HEK293T (cell line): ENCODE data around the gene FOXQ1.
A peak's percentile ranks its signal among the peaks of the same experiment; 100 is the strongest.

Experiments used
- CTCF ChIA-PET: fragments of 350-600 bp; formaldehyde crosslinking; extraction: SDS; loops from one replicate; lab custom pipeline; 2021; ENCODE audit warnings: antibody characterized with exemption, inconsistent platforms; lab: Yijun Ruan, JAX
- POLR2A ChIA-PET: fragments of 350-600 bp; formaldehyde crosslinking; extraction: SDS; loops from one replicate; lab custom pipeline; 2020; ENCODE audit warnings: antibody characterized with exemption, inconsistent platforms; lab: Yijun Ruan, JAX
- DNase-seq: peaks from one replicate; pipeline ENCODE4 v3.0.0; 2012; ENCODE audit warnings: mixed read lengths; ENCODE audit errors: extremely low spot score
- ARNT ChIP-seq: fragments of 450-650 bp; IDR thresholded peaks from 2 replicates; pipeline ENCODE4 v1.6.1; 2017; ENCODE audit warnings: mild to moderate bottlenecking
- BHLHE40 ChIP-seq: fragments of 450-650 bp; IDR thresholded peaks from 2 replicates; pipeline ENCODE4 v1.6.1; 2016; ENCODE audit warnings: mild to moderate bottlenecking, moderate library complexity, borderline replicate concordance
- CTBP1 ChIP-seq: fragments of 450-650 bp; IDR thresholded peaks from 2 replicates; pipeline ENCODE4 v1.6.1; 2016; ENCODE audit warnings: borderline replicate concordance
- ELF4 ChIP-seq: fragments of 450-650 bp; IDR thresholded peaks from 2 replicates; pipeline ENCODE4 v1.6.1; 2017; ENCODE audit warnings: antibody characterized with exemption
- FOXA1 ChIP-seq: fragments of 450-650 bp; IDR thresholded peaks from 2 replicates; pipeline ENCODE4 v1.6.1; 2016; ENCODE audit warnings: mild to moderate bottlenecking
- FOXK2 ChIP-seq: fragments of 450-650 bp; IDR thresholded peaks from 2 replicates; pipeline ENCODE4 v1.6.1; 2016; ENCODE audit warnings: mild to moderate bottlenecking
- FOXM1 ChIP-seq: fragments of 450-650 bp; IDR thresholded peaks from 2 replicates; pipeline ENCODE4 v1.6.1; 2017; ENCODE audit warnings: mild to moderate bottlenecking, borderline replicate concordance
- HDGF ChIP-seq: fragments of 450-650 bp; IDR thresholded peaks from 2 replicates; pipeline ENCODE4 v1.6.1; 2017; ENCODE audit warnings: antibody characterized with exemption, borderline replicate concordance
- L3MBTL2 ChIP-seq: fragments of 450-650 bp; conservative IDR thresholded peaks from 2 replicates; pipeline ENCODE4 v1.6.1; 2016; ENCODE audit warnings: mild to moderate bottlenecking
- LEF1 ChIP-seq: fragments of 450-650 bp; IDR thresholded peaks from 2 replicates; pipeline ENCODE4 v1.6.1; 2017; ENCODE audit warnings: mild to moderate bottlenecking, borderline replicate concordance
- NFRKB ChIP-seq: fragments of 450-650 bp; IDR thresholded peaks from 2 replicates; pipeline ENCODE4 v1.6.1; 2016; ENCODE audit warnings: mild to moderate bottlenecking, moderate library complexity
- PKNOX1 ChIP-seq: fragments of 450-650 bp; IDR thresholded peaks from 2 replicates; pipeline ENCODE4 v1.6.1; 2016
- SP1 ChIP-seq: fragments of 450-650 bp; IDR thresholded peaks from 2 replicates; pipeline ENCODE4 v1.6.1; 2017
- SUZ12 ChIP-seq: fragments of 450-650 bp; IDR thresholded peaks from 2 replicates; pipeline ENCODE4 v1.6.1; 2016; ENCODE audit warnings: mild to moderate bottlenecking
- TARDBP ChIP-seq: fragments of 450-650 bp; IDR thresholded peaks from 2 replicates; pipeline ENCODE4 v1.6.1; 2016
- ZNF384 ChIP-seq: fragments of 450-650 bp; IDR thresholded peaks from 2 replicates; pipeline ENCODE4 v1.6.1; 2016

FOXQ1 gene

GRCh38 chr6:1312203-1312472, 240 bp downstream of the FOXQ1 start:
- POLR2A ChIA-PET, result interaction anchor here (1.1 kb wide), 2 partner anchors 49 to 78 kb away, joined by 3 to 4 read pairs; no protein-coding TSS in a partner anchor

GRCh38 chr6:1312473-1313367, 822 bp downstream of the FOXQ1 start:
- DNase-seq, result peak; percentile 39
- TF ChIP-seq ELF4 (no peak), FOXK2 (no peak), ZNF384 (no peak), SUZ12 (no peak), PKNOX1 (no peak), FOXM1 (no peak), CTBP1 (no peak), ARNT (no peak)
- ChIA-PET POLR2A (interaction anchor here (1.1 kb wide), 2 partner anchors 49 to 74 kb away, joined by 3 to 4 read pairs; no protein-coding TSS in a partner anchor), CTCF (interaction anchor here (0.7 to 1.3 kb wide), 5 partner anchors 10 to 400 kb away, joined by 3 to 4 read pairs (median 4); no protein-coding TSS in a partner anchor)

More at GRCh38 chr6:1312203-1312472, 240 bp downstream of the FOXQ1 start:
- CTCF ChIA-PET, result interaction anchor here (1.2 kb wide), 1 partner anchor 69 kb away, joined by 4 read pairs; no protein-coding TSS in a partner anchor
- TF ChIP-seq FOXA1 (no peak), NFRKB (no peak), HDGF (no peak), L3MBTL2 (peak; percentile 34), ELF4 (no peak), LEF1 (no peak)
- no peak for DNase-seq

GRCh38 chr6:1313384-1313766, 1.5 kb downstream of the FOXQ1 start:
- POLR2A ChIA-PET, result interaction anchor here (1.1 kb wide), 1 partner anchor 74 kb away, joined by 3 read pairs; no protein-coding TSS in a partner anchor
- CTCF ChIA-PET, result interaction anchor here (0.7 to 1.3 kb wide), 4 partner anchors 9 to 401 kb away, joined by 3 to 4 read pairs (median 4); no protein-coding TSS in a partner anchor
- peak; percentile 26 for DNase-seq
- TF ChIP-seq ARNT (peak; percentile 18; the same call in 1 of the 2 replicates), CTBP1 (no peak)

GRCh38 chr6:1313767-1314503, 2.0 kb downstream of the FOXQ1 start:
- ChIA-PET POLR2A (no interaction called here), CTCF (interaction anchor here (0.6 to 1.3 kb wide), 2 partner anchors 122 to 360 kb away, joined by 4 to 5 read pairs; no protein-coding TSS in a partner anchor)
- TF ChIP-seq CTBP1 (no peak), SP1 (no peak), BHLHE40 (no peak), LEF1 (no peak), L3MBTL2 (no peak), HDGF (no peak)
- peak; percentile 80 for DNase-seq

- no peak for DNase-seq
- ChIA-PET CTCF (no interaction called here), POLR2A (no interaction called here)
- TF ChIP-seq FOXK2 (no peak), NFRKB (no peak), BHLHE40 (no peak), ELF4 (no peak), FOXM1 (no peak), CTBP1 (no peak), SUZ12 (no peak), ARNT (no peak), L3MBTL2 (no peak), SP1 (no peak), HDGF (no peak), FOXA1 (no peak), PKNOX1 (no peak), ZNF384 (no peak), LEF1 (no peak), TARDBP (no peak)
Measured at GRCh38 chr6:1314617-1315016, 2.7 kb downstream of the FOXQ1 start.

- TF ChIP-seq BHLHE40 (no peak), CTBP1 (no peak)
- POLR2A ChIA-PET, result no interaction called here
- CTCF ChIA-PET, result no interaction called here
- no peak for DNase-seq
Measured at GRCh38 chr6:1315201-1315559, 3.3 kb downstream of the FOXQ1 start.
